SK-N-SH treated with all-trans-retinoic acid at 6 μM for 48 hours (cell line): ENCODE data around the gene RNASET2.

ENCODE experiments used
- ATAC-seq: fragments of 200-7000 bp; cut with Tn5 transposase; 3 replicates; pipeline ENCODE4 v1.9.1; 2020; ENCODE audit warnings: mild to moderate bottlenecking, moderate library complexity
- ARNTL ChIP-seq: fragments of 450-650 bp; formaldehyde crosslinking; IDR thresholded peaks from 2 replicates; pipeline ENCODE4 v1.5.0; 2020; ENCODE audit warnings: low read depth, mild to moderate bottlenecking, moderate library complexity, borderline replicate concordance
- BACH2 ChIP-seq: fragments of 250-450 bp; sonication (Bioruptor Pico); IDR thresholded peaks from 2 replicates; pipeline ENCODE4 v1.9.0; 2021; ENCODE audit warnings: mild to moderate bottlenecking, borderline replicate concordance
- CREB5 ChIP-seq: fragments of 250-450 bp; sonication (Bioruptor Pico); IDR thresholded peaks from 2 replicates; pipeline ENCODE4 v1.5.1; 2020; ENCODE audit warnings: low read depth, mild to moderate bottlenecking, moderate library complexity
- CSDC2 ChIP-seq: fragments of 250-450 bp; sonication (Bioruptor Pico); IDR thresholded peaks from 2 replicates; pipeline ENCODE4 v1.5.0; 2020; ENCODE audit warnings: mild to moderate bottlenecking, moderate library complexity
- CSRNP3 ChIP-seq: fragments of 250-450 bp; sonication (Bioruptor Pico); IDR thresholded peaks from 2 replicates; pipeline ENCODE4 v1.5.1; 2021; ENCODE audit warnings: mild to moderate bottlenecking, moderate library complexity
- ESRRG ChIP-seq: fragments of 250-450 bp; sonication (Bioruptor Pico); IDR thresholded peaks from 2 replicates; pipeline ENCODE4 v1.6.1; 2021; ENCODE audit warnings: mild to moderate bottlenecking
- GLIS3 ChIP-seq: fragments of 250-450 bp; sonication (Bioruptor Pico); IDR thresholded peaks from 2 replicates; pipeline ENCODE4 v1.5.0; 2020; ENCODE audit warnings: mild to moderate bottlenecking, moderate library complexity
- OSR1 ChIP-seq: fragments of 250-450 bp; sonication (Bioruptor Pico); IDR thresholded peaks from 2 replicates; pipeline ENCODE4 v1.8.0; 2022; ENCODE audit warnings: moderate library complexity, mild to moderate bottlenecking, inconsistent platforms
- PATZ1 ChIP-seq: fragments of 250-450 bp; sonication (Bioruptor Pico); IDR thresholded peaks from 2 replicates; pipeline ENCODE4 v1.8.0; 2020; ENCODE audit warnings: mild to moderate bottlenecking, moderate library complexity, borderline replicate concordance
- POU6F1 ChIP-seq: fragments of 250-450 bp; sonication (Bioruptor Pico); IDR thresholded peaks from 2 replicates; pipeline ENCODE4 v1.8.0; 2021; ENCODE audit warnings: low read depth, mild to moderate bottlenecking, moderate library complexity, borderline replicate concordance
- PPARA ChIP-seq: fragments of 250-450 bp; sonication (Bioruptor Pico); IDR thresholded peaks from 2 replicates; pipeline ENCODE4 v1.5.0; 2020; ENCODE audit warnings: mild to moderate bottlenecking, borderline replicate concordance
- RARB ChIP-seq: fragments of 250-450 bp; sonication (Bioruptor Pico); IDR thresholded peaks from 2 replicates; pipeline ENCODE4 v1.8.0; 2021; ENCODE audit warnings: mild to moderate bottlenecking, moderate library complexity
- SNAI2 ChIP-seq: fragments of 250-450 bp; sonication (Bioruptor Pico); IDR thresholded peaks from 2 replicates; pipeline ENCODE4 v1.5.0; 2020; ENCODE audit warnings: mild to moderate bottlenecking, moderate library complexity
- TCF4 ChIP-seq: fragments of 250-450 bp; sonication (Bioruptor Pico); IDR thresholded peaks from 2 replicates; pipeline ENCODE4 v1.8.0; 2021; ENCODE audit warnings: mild to moderate bottlenecking, moderate library complexity, borderline replicate concordance
- TOX ChIP-seq: fragments of 250-450 bp; sonication (Bioruptor Pico); IDR thresholded peaks from 2 replicates; pipeline ENCODE4 v1.8.0; 2021; ENCODE audit warnings: mild to moderate bottlenecking, moderate library complexity, borderline replicate concordance
- TSHZ2 ChIP-seq: fragments of 250-450 bp; sonication (Bioruptor Pico); IDR thresholded peaks from 2 replicates; pipeline ENCODE4 v1.5.0; 2020; ENCODE audit warnings: mild to moderate bottlenecking, moderate library complexity
- ZFP3 ChIP-seq: fragments of 250-450 bp; sonication (Bioruptor Pico); IDR thresholded peaks from 2 replicates; pipeline ENCODE4 v1.5.0; 2020; ENCODE audit warnings: mild to moderate bottlenecking, moderate library complexity
- ZFP30 ChIP-seq: fragments of 450-650 bp; formaldehyde crosslinking; IDR thresholded peaks from 2 replicates; pipeline ENCODE4 v1.5.0; 2022; ENCODE audit warnings: mild to moderate bottlenecking, moderate library complexity
- ZNF565 ChIP-seq: fragments of 450-650 bp; formaldehyde crosslinking; conservative IDR thresholded peaks from 2 replicates; pipeline ENCODE4 v1.5.0; 2020; ENCODE audit warnings: low read depth, mild to moderate bottlenecking, moderate library complexity
- ZNF70 ChIP-seq: fragments of 450-650 bp; formaldehyde crosslinking; IDR thresholded peaks from 2 replicates; pipeline ENCODE4 v1.5.0; 2020; ENCODE audit warnings: mild to moderate bottlenecking, moderate library complexity
- ZNF8 ChIP-seq: fragments of 450-650 bp; formaldehyde crosslinking; IDR thresholded peaks from 2 replicates; pipeline ENCODE4 v1.5.0; 2020; ENCODE audit warnings: mild to moderate bottlenecking, moderate library complexity

Gene RNASET2

GRCh38 chr6:166997768-166998255 is 41.5 kb upstream of the RNASET2 start (continued):
- TF ChIP-seq PATZ1 (CRISPR knock-in tag) (no peak), ARNTL (CRISPR knock-in tag) (no peak), SNAI2 (CRISPR knock-in tag) (no peak), CSDC2 (CRISPR knock-in tag) (no peak), TCF4 (no peak), ZNF565 (CRISPR knock-in tag) (no peak), TOX (CRISPR knock-in tag) (no peak)
- TF ChIP-seq, all 23 proteins: peak for 0

- ATAC-seq: no peak
Observed at GRCh38 chr6:166997348-166997747, 41.0 kb upstream of the RNASET2 start.

More at GRCh38 chr6:166997348-166997747, 41.0 kb upstream of the RNASET2 start:
- TF ChIP-seq ZFP3 (CRISPR knock-in tag): no peak
- no peak for TF ChIP-seq ESRRG (CRISPR knock-in tag)
- TF ChIP-seq OSR1 (CRISPR knock-in tag): no peak
- no peak for TF ChIP-seq ZNF8 (CRISPR knock-in tag)
- TF ChIP-seq PATZ1 (CRISPR knock-in tag): no peak
- TF ChIP-seq BACH2 (CRISPR knock-in tag): no peak
- no peak for TF ChIP-seq PPARA (CRISPR knock-in tag)
- TF ChIP-seq RARB: no peak
- TF ChIP-seq ZNF565 (CRISPR knock-in tag): no peak
- TF ChIP-seq TSHZ2 (CRISPR knock-in tag): no peak
- TF ChIP-seq TCF4: no peak
- TF ChIP-seq ZNF70 (CRISPR knock-in tag): no peak
- no peak for TF ChIP-seq SNAI2 (CRISPR knock-in tag)
- no peak for TF ChIP-seq GLIS3 (CRISPR knock-in tag)
- no peak for TF ChIP-seq ZFP30 (CRISPR knock-in tag)
- no peak for TF ChIP-seq CSRNP3 (CRISPR knock-in tag)
- TF ChIP-seq CREB5: no peak
- no peak for TF ChIP-seq POU6F1 (CRISPR knock-in tag)
- TF ChIP-seq, all 23 proteins: peak for 0
